Esophagus muscularis mucosa (tissue), 4 donors: ENCODE data around the gene EBLN2. TPM values are rescaled to one million over a fixed set of nuclear protein-coding genes. Genes with fewer than 3 reads are reported as not detected.

Experiments used
- DNase-seq: peaks from one replicate; pipeline ENCODE4 v3.0.0-alpha.2; 2017; ENCODE audit errors: extremely low spot score
- H3K27ac ChIP-seq, 4 donors: fragments of 200-600 bp; sonication (generic); replicated peaks in 1 of 4; 1 replicate in 3 of 4; 2 replicates in 1 of 4; pipeline ENCODE4 v1.5.1; 2016 to 2019; ENCODE audit warnings: mild to moderate bottlenecking in 1 of 4
- H3K27me3 ChIP-seq, 4 donors: fragments of 200-600 bp; sonication (generic); one replicate each; pipeline versions ENCODE4 v1.5.1 to v1.6.0; 2016 to 2019
- H3K36me3 ChIP-seq, 4 donors: fragments of 200-600 bp; sonication (generic); one replicate each; pipeline ENCODE4 v1.5.1; 2016 to 2019
- H3K4me1 ChIP-seq, 4 donors: fragments of 200-600 bp; sonication (generic); one replicate each; pipeline ENCODE4 v1.5.1; 2016 to 2019
- H3K4me3 ChIP-seq, 4 donors: fragments of 200-600 bp; sonication (generic); 1 replicate in 2 of 4; 2 replicates in 2 of 4; pipeline ENCODE4 v1.5.1; 2016 to 2019; ENCODE audit warnings: mild to moderate bottlenecking in 4 of 4, moderate library complexity in 1 of 4
- H3K9me3 ChIP-seq, 4 donors: fragments of 200-600 bp; sonication (generic); 1 replicate in 3 of 4; 2 replicates in 1 of 4; pipeline ENCODE4 v1.5.1; 2016 to 2019
- EP300 ChIP-seq: sonication (generic); formaldehyde crosslinking; IDR thresholded peaks from one replicate; pipeline ENCODE4 v1.6.1; 2017; ENCODE audit warnings: antibody characterized with exemption
- POLR2A ChIP-seq: fragments of 450-650 bp; IDR thresholded peaks from one replicate; pipeline ENCODE4 v1.6.1; 2017; ENCODE audit warnings: antibody characterized with exemption, moderate library complexity, mild to moderate bottlenecking, low read depth
- POLR2AphosphoS5 ChIP-seq, 2 donors: sonication (generic); formaldehyde crosslinking; IDR thresholded peaks; one replicate each; pipeline ENCODE4 v1.6.1; 2017; ENCODE audit warnings: antibody characterized with exemption in 2 of 2
- WGBS: methylation state at CpG from one replicate; pipeline ENCODE4 v1.1.5; 2018; 5-methylcytosine and 5-hydroxymethylcytosine counted together
- intact Hi-C: fragments of 100-400 bp; cut with DNase I; formaldehyde crosslinking; loops from one replicate; pipeline ENCODE4 v1.15.1; 2023
- total RNA-seq, 4 donors: library from RNA; depleted of rRNA; stranded (reverse); fragments of >200 nt; gene quantifications; one replicate each; pipeline versions ENCODE4 v1.1.0 to v1.2.1, GENCODE V29; 2016
- TF ChIP-seq, protein P1 (sequence below), 3 experiments: fragments of 200-600 bp in 2 of 3; fragments of 450-650 bp in 1 of 3; sonication (generic) in 2 of 3; IDR thresholded peaks; one replicate each; pipeline ENCODE4 v1.5.1; 2017 to 2019; ENCODE audit warnings: antibody characterized with exemption in 3 of 3, mild to moderate bottlenecking in 2 of 3, moderate library complexity in 1 of 3

Gene EBLN2
- total RNA-seq, 4 donors from 2014 or later, result 1.0 to 2.8 (median 2.4) TPM

DNA sequence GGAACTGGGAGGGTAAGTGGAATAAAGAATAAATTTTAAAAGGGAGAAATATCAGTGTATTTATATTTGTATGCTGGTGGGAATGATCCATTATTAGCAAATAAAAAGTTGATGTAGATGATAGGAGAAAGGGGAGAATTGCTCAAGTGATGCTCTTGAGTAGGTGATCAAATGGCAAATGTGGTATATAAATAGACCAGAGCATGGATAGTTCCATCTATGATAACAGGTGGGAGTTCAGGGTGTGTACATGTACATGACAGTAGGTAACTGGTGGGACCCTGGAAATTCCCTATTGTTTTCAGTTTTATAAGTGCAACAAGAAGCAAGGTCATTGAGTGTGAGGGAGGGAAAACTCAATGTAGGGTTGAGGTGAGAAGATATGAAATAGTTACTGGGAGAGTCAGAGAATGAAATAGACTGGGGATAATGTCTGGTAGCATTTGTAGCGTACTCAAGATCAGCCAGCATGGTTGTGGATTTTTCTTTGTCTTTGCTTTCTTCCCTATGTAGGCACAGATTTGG lies 31.3 kb upstream of the EBLN2 start:
- DNase-seq, result no peak
- 93% methylated on average over 1 of the region's 1 CpG for WGBS
- Histone ChIP-seq H3K36me3 (no peaks in the 10 kb centered on the region), H3K27ac (peak overlapping the region in 1 of 4 donors; percentile 2), H3K4me1 (peaks cover 22 to 71% (median 54%) of the 10 kb centered on the region in 4 donors), H3K4me3 (no peak overlapping the region), H3K27me3 (no peaks in the 10 kb centered on the region), H3K9me3 (no peaks in the 10 kb centered on the region)
- no peak for TF ChIP-seq POLR2AphosphoS5 (IDR thresholded peaks at IDR 0.05)
- TF ChIP-seq, protein P1, sequence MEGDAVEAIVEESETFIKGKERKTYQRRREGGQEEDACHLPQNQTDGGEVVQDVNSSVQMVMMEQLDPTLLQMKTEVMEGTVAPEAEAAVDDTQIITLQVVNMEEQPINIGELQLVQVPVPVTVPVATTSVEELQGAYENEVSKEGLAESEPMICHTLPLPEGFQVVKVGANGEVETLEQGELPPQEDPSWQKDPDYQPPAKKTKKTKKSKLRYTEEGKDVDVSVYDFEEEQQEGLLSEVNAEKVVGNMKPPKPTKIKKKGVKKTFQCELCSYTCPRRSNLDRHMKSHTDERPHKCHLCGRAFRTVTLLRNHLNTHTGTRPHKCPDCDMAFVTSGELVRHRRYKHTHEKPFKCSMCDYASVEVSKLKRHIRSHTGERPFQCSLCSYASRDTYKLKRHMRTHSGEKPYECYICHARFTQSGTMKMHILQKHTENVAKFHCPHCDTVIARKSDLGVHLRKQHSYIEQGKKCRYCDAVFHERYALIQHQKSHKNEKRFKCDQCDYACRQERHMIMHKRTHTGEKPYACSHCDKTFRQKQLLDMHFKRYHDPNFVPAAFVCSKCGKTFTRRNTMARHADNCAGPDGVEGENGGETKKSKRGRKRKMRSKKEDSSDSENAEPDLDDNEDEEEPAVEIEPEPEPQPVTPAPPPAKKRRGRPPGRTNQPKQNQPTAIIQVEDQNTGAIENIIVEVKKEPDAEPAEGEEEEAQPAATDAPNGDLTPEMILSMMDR (IDR thresholded peaks at IDR 0.05), result no peak
- TF ChIP-seq POLR2A, result no peak
- intact Hi-C loops, result no loop called here

DNA sequence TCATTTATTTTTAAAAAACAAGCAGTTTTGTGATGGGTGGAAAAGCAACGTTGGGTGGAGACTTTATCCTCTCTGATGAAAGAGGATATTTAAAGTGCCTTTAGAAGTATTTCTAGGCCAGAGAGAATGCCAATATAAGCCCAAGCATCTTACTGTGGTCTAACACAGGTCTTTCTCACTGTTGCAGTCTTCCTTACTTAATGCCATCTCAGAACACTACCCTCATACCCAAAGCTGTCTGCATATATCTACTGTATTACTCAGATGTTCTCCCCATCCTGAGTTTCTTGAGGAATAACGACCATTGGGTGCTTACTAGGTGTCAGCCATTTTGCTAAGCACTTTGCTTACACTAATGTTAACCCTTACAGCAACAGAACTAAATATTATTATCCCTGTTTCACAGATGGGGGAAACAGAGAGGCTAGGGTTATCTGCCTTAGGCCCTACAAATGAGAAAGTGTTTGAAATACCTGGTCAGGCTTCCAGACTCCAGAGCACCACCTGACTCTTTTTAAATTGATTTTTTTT lies 29.8 kb upstream of the EBLN2 start:
- TF ChIP-seq EP300 (no peak), POLR2A (no peak)
- TF ChIP-seq, protein P1 (IDR thresholded peaks at IDR 0.05), result no peak
- WGBS, result 25% methylated on average over 2 of the region's 2 CpGs
- intact Hi-C loops, result no loop called here
- H3K9me3 ChIP-seq, result no peaks in the 10 kb centered on the region
- no peak overlapping the region for H3K4me3 ChIP-seq
- DNase-seq, result no peak
- H3K4me1 ChIP-seq, result peaks cover 24 to 67% (median 51%) of the 10 kb centered on the region in 4 donors
- H3K36me3 ChIP-seq, result no peaks in the 10 kb centered on the region
- H3K27ac ChIP-seq, result no peak overlapping the region
- no peaks in the 10 kb centered on the region for H3K27me3 ChIP-seq

DNA sequence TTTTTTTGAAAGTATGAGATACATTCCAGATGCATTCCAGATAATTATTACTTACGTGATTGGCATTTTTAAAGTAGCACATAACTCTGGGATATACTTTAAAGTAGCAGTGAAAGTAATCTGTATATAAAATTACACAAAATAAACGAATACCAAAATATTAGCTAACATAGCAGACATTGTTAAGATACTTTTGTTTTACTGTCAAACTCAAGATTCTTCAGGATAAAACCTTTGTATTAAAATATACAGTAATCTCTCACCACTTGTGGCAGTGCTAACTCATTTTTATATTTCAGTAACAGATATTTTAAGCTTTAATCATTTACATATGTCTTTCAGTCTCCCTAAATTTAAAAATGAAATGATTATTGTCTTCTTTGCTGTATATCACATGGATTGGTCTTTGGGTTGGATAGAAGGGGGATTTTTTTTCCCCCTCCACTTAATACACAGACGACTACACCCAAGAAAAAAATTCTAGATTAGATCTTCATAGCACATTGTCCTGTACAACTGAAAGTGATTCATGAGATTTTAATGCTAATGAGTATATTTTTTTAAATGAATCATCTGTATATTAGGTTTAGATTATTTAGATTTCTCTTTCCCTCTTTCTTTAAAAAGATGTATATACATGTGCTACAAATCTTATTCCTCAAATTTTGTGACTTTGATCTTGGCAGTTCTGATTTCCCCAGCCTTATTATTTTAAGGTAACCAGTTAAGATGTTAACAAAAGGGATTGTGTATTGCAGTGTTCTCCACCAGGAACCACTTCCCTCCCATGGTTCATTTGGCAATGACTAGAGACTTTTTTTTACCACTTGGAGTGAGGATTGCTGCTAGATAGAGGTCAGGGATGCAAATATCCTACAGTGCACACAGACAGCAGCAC lies 24.5 kb upstream of the EBLN2 start:
- no peak for TF ChIP-seq POLR2AphosphoS5 (IDR thresholded peaks at IDR 0.05)
- TF ChIP-seq POLR2A, result no peak
- TF ChIP-seq EP300, result no peak
- TF ChIP-seq, protein P1 (IDR thresholded peaks at IDR 0.05), result no peak
- no peak for DNase-seq
- intact Hi-C loops, result no loop called here
- WGBS, result 45% methylated on average over 3 of the region's 3 CpGs
- H3K9me3 ChIP-seq, result no peaks in the 10 kb centered on the region
- H3K4me3 ChIP-seq, result no peak overlapping the region
- no peaks in the 10 kb centered on the region for H3K27me3 ChIP-seq
- H3K4me1 ChIP-seq, result peaks cover 37 to 78% (median 58%) of the 10 kb centered on the region in 4 donors
- H3K36me3 ChIP-seq, result no peaks in the 10 kb centered on the region
- no peak overlapping the region for H3K27ac ChIP-seq

DNA sequence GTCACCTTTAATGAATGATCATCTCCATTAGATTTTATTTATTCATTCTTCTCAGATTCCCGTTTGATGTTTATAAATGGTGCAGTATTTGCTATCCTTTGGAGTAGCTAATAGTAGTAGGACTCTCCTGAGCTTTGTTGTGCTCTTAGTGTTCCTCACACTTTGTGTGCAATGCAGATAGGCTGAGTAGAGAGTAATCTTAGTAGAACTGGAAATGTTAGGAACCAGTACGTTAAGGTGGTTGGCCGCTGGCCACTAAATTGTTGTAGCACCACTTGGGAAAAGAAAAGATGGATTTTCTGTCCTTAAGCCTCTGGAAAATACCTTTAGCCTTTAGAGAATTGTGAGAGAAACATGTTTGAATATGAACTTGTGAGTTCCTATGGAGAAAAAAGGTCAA lies 19.9 kb upstream of the EBLN2 start:
- Histone ChIP-seq H3K27ac (peak overlapping the region; percentile 7 to 67 (median 45)), H3K4me1 (peaks cover 51 to 84% (median 77%) of the 10 kb centered on the region in 4 donors), H3K36me3 (no peaks in the 10 kb centered on the region), H3K9me3 (no peaks in the 10 kb centered on the region), H3K27me3 (no peaks in the 10 kb centered on the region), H3K4me3 (no peak overlapping the region)
- intact Hi-C loops, result loop anchor here (5.0 kb wide), 1 partner anchor 44 kb away; the partner anchor contains the start of gene PPP4R2
- no peak for DNase-seq
- TF ChIP-seq EP300 (no peak), POLR2A (no peak), POLR2AphosphoS5 (IDR thresholded peaks at IDR 0.05) (no peak)
- TF ChIP-seq, protein P1 (IDR thresholded peaks at IDR 0.05), result no peak
- 31% methylated on average over 3 of the region's 3 CpGs for WGBS
